ENCODE measurements around the gene ARVCF.

ARVCF gene, protein sequence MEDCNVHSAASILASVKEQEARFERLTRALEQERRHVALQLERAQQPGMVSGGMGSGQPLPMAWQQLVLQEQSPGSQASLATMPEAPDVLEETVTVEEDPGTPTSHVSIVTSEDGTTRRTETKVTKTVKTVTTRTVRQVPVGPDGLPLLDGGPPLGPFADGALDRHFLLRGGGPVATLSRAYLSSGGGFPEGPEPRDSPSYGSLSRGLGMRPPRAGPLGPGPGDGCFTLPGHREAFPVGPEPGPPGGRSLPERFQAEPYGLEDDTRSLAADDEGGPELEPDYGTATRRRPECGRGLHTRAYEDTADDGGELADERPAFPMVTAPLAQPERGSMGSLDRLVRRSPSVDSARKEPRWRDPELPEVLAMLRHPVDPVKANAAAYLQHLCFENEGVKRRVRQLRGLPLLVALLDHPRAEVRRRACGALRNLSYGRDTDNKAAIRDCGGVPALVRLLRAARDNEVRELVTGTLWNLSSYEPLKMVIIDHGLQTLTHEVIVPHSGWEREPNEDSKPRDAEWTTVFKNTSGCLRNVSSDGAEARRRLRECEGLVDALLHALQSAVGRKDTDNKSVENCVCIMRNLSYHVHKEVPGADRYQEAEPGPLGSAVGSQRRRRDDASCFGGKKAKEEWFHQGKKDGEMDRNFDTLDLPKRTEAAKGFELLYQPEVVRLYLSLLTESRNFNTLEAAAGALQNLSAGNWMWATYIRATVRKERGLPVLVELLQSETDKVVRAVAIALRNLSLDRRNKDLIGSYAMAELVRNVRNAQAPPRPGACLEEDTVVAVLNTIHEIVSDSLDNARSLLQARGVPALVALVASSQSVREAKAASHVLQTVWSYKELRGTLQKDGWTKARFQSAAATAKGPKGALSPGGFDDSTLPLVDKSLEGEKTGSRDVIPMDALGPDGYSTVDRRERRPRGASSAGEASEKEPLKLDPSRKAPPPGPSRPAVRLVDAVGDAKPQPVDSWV

GRCh38 chr22:20016734-20017621, at the start of gene ARVCF:
ARVCF (minus strand) TSS chr22:20016823; CDS start chr22:19990794, 26,029 bp downstream.
- DNase-seq: peak; percentile 94

GRCh38 chr22:20065896-20066616, 49.4 kb upstream of the ARVCF start:
- ATAC-seq (no peak), DNase-seq (no peak)

More at GRCh38 chr22:20016734-20017621, at the start of gene ARVCF:
- ATAC-seq: peak; percentile 54

DNA sequence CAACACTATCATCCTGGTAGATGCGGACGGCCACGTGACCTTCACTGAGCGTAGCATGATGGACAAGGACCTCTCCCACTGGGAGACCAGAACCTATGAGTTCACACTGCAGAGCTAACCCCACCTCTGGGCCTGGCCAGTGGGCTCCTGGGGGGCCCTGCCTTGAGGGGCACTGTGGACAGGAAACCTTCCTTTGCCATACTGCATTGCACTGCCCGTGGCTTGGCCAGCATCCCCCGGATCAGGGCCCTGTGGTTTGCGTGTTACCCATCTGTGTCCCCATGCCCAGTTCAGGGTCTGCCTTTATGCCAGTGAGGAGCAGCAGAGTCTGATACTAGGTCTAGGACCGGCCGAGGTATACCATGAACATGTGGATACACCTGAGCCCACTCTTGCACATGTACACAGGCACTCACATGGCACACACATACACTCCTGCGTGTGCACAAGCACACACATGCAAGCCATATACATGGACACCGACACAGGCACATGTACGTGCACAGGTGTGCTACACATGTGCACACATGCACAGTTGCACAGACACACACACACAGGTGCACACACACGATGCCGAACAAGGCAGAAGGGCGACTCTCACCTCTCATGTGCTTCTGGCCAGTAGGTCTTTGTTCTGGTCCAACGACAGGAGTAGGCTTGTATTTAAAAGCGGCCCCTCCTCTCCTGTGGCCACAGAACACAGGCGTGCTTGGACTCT, 48.1 kb upstream of the ARVCF start:
- no peak for ATAC-seq
- no peak for DNase-seq

DNA sequence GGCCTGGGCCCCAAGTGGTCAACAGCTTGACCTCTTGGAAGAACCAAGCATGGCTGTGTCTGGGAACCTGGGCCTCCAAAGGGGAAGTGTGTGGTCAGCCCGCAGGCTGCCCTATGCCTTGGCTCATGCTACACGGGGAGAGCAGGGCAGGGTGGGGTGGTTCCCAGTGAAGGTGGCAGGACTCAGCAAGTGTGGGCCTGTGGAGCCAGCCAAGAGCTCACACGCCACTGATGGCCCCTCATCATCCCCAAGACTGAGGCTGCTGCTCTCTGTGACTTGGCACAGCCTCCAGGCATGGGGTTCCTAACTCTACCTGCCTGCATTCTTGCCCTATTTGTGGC, 47.5 kb upstream of the ARVCF start:
- DNase-seq (no peak), ATAC-seq (no peak)

- ATAC-seq (no peak), DNase-seq (no peak)
These were observed 46.9 kb upstream of the ARVCF start for GRCh38 chr22:20063271-20064139.

DNA sequence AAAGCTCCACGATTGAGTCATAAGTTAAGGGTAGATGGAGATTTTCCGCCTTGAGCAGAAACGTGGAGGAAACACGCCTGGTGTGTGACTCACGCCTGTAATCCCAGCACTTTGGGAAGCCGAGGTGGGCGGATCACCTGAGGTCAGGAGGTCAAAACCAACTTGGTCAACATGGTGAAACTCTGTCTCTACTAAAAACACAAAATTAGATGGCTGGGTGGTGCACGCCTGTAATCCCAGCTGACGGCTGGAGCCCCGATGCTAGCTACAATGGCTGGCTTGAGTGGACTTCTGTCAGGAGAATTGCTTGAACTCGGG, 46.1 kb upstream of the ARVCF start:
- DNase-seq (no peak), ATAC-seq (no peak)

DNA sequence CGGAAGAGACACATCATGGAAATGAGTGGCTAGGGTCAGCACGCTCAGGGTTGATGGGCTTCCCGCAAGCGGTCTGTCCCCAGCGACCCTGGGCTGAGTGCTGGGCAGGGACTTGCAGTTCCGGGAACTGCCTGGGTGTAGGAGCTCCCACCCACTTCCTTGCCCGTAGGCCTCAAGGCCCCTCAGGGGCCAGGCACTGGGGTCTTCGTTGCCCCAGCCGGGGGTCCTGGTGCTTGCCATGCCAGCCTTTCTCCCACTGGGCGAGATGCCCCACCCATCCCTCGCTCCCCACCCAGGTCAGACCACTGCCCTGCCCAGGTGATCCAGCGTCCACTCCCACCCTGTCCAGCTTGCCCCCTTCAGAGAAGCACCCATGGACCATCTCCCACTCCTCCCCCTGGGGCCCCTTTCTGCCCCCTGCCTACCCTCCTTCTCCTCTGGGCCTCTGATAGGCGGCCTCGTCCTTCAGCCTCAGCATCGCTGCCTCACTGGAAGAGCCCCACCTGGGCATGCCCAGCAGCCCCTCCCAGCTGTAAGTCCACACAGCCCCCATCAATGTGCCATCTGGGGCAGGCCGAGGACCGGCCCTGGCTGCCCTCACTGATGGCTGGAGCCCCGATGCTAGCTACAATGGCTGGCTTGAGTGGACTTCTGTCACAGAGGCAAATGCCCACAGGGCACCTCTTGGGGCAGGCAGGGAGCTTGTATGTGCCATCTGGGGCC, 45.6 kb upstream of the ARVCF start:
- ATAC-seq (no peak), DNase-seq (no peak)

DNA sequence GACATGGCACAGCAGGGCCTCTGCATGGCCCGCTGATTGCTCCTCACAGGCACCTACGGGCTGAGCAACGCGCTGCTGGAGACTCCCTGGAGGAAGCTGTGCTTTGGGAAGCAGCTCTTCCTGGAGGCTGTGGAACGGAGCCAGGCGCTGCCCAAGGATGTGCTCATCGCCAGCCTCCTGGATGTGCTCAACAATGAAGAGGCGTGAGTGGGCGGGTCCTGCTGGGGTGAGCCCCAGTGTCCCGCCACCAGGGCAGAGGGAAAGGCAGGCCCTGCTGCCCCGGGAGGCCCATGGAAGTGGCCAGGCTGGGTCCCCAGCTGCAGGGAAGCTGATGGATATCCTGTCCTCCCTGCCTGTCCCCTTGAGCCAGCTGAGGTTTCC, 44.8 kb upstream of the ARVCF start:
- DNase-seq: no peak
- no peak for ATAC-seq

DNA sequence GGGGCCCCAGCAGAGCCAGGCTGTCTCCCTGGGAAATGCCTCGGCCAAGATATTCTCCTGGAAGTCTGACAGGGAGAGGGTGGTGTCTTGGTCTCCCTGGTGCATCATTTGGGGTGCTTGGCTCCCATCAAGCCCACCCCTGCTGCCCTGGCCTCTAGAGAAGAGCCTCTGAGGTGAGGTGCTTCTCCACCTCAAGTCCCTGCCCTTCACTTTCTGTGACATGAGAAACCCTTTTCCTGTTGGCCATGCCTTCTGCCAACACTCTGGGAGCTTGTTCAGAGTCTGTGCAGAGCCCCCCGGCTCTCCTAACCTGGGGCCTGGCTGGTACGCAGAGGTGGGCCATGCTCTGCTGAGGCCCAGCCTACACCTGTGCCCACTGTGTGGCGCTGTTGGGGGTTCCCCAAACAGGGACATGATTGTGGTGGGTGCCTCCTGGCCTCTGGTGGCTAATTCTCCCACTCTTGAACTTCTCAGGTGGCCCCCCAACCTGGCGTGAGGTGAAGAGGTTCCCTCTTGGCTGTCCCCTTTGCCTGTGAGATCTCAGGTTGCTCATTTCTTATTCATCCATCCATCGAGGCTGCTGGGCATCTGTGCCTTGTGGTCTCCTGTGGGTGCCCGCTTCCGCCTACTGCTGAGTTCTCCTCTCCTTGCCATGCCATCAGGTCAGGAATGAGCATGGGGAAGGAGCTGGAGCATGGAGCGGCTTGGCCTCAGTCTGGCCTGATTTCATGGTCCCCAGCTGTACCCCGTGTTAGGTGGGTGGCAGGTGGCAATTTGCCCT, 44.3 kb upstream of the ARVCF start:
- no peak for ATAC-seq
- no peak for DNase-seq

DNA sequence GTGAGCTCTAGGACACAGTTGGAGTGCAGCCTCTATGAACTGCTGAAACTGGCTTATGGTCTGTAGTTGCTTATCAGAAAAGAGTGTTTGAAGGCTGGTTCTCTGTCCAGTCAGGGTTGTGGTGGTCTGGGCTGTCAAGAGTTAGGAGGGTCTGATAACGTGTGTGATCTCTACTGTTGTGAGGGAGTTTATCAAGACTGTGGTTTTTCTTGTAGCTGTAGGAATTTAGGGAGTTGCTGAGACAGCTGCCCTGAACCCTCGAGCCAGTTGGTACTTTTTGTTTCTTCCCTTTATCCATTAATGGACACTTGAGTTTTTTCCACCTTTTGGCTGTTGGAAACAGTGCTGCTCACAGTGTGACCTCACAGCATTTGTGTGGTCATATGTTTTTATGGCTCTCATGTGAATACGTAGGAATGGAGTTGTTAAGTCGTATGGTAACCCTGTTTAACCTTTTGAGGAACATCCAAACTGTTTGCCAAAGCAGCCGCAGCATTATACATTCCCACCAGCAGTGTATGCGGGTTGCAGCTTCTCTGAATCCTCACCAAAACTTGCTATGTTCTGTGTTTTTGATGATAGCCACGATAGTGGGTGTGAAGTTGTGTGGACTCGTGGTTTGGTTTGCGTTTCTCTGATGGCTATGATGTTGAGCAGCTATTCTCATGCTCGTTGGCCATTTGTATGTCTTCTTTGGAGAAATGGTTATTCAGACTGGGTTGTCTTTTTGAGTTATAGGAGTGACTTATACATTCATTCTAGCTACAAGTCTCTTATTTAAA, 42.6 kb upstream of the ARVCF start:
- DNase-seq (no peak), ATAC-seq (no peak)

DNA sequence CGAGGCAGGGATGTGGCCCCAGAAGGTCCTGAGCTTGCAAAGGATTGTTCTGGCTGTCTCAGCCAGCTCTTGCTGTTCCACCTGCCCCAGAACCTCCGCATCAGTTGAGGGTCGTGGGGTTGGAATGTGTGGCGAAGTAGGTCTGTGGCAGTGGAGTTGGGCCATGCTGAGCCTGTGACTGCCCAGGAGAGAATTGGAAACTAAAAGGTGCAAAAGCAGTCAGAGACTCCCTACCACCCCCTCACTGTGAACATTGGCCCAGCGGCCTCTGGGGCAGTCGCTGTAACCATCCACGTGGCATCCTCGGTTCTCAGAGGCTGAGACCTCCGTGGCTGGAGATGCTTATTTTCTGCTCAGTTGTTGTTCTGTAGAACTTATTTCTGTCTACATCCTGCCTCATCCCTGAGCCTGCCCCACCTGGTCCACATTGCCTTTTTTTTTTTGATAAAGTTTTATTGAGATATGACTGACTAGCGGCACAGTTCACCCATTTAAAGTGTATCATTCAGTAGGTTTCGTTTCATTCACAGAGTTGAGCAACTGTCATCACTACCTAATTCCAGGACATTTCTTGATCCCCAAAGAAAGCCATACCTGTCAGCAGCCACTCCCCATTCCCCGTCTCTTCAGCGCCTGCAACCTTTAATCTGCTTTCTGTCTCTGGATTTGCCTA, 41.1 kb upstream of the ARVCF start:
- no peak for ATAC-seq
- DNase-seq: no peak

GRCh38 chr22:20056696-20057386, 40.2 kb upstream of the ARVCF start:
- no peak for DNase-seq
- ATAC-seq: no peak

DNA sequence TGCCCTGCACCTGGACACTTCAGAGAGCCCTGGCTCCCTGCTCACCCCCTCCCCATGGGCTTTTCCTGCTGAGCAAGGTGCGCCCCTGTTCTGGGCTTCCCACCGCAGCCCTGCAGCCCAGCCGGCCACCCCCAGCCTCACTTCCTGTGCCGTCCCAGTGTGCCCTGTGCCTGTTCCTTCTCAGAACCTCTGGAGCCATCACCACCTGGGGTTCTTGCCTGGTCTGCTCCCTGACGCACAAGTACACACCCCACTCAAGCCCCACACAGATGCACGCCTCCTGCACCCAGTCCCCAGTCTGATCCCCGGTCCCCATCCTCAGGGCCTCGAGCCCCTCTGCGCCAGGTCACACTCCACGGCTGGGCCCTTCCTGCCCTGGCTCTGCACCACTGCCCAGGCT, 39.5 kb upstream of the ARVCF start:
- no peak for ATAC-seq
- no peak for DNase-seq

- DNase-seq: no peak
- ATAC-seq: no peak
These were observed 39.0 kb upstream of the ARVCF start for GRCh38 chr22:20055654-20056053.

DNA sequence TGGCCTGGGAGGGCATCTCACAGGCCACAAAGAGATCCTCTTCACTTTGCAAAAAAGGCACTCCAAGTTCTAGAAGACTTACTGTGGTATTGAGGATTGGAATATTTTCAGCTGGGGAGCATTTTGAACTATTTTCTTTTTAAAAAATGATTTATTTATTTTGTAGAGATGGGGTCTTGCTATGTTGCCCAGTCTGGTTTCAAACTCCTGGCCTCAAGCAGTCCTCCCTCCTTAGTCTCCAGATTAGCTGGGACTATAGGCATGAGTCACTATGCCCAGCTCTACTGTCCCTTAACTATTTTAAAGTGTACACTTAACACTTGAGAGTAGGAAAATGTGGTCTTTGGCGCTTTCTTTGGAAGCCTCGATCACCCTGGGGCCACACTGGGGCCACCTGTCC, 38.5 kb upstream of the ARVCF start:
- no peak for ATAC-seq

GRCh38 chr22:20054485-20054884, 37.9 kb upstream of the ARVCF start:
- no peak for ATAC-seq
- no peak for DNase-seq

More for the DNA sequence above, 38.5 kb upstream of the ARVCF start:
- no peak for DNase-seq

DNA sequence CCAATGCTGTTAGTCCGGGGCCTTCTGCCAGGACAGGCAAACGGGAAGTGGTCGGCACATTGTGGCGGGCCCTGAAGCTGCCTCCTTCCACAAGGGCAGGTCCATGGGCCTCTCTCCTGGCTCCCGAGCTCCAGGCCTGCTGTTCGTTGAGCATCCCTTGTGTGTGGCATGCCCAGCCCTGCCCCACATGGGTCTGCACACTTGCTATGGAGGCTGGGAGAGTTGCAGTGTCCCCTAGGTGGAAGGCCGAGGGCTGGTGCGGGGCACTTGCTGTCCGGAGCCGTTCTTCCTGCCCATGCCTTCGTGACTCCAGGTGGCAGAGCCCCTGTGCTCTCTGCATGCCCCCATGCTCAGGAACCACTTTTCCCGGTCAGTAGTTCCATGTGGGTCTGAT, 37.4 kb upstream of the ARVCF start:
- DNase-seq (no peak), ATAC-seq (no peak)

Data from stimulated activated naive CD8-positive, alpha-beta T cell treated with anti-CD3 and anti-CD28 coated beads, Interleukin-15, Interleukin-2, amounts not matched to agents 100 U/mL and 50 U/mL, for 24 hours (primary cell).